GM19239 (cell line): ENCODE measurements around the gene STPG2.
"Not testable (repeated sequence)": the region's sequence is repeated elsewhere in the genome, so short reads cannot be mapped to it uniquely, and the experiment has no call there.

Experiments used
- DNase-seq: peaks from one replicate; pipeline ENCODE4 v3.0.0; 2011; ENCODE audit warnings: low spot score; ENCODE audit not compliant: insufficient read length
- FAIRE-seq: peaks from 2 replicates; lab custom pipeline; 2011; peaks lifted over from hg19 to GRCh38; lab: Jason Lieb, UNC

STPG2 gene

GRCh38 chr4:97953171-97953941, 189.9 kb downstream of the STPG2 start:
- FAIRE-seq: no peak
- no peak for DNase-seq

GRCh38 chr4:97952763-97953162, 190.5 kb downstream of the STPG2 start:
- FAIRE-seq (no peak), DNase-seq (no peak)

GRCh38 chr4:97950836-97951235, 192.4 kb downstream of the STPG2 start:
- FAIRE-seq (no peak), DNase-seq (no peak)

GRCh38 chr4:97942951-97943350, 200.3 kb downstream of the STPG2 start:
- FAIRE-seq (no peak), DNase-seq (no peak)

GRCh38 chr4:97942137-97942536, 201.1 kb downstream of the STPG2 start:
- DNase-seq: no peak
- no peak for FAIRE-seq

GRCh38 chr4:97938141-97938540, 205.1 kb downstream of the STPG2 start:
- DNase-seq (no peak), FAIRE-seq (no peak)

GRCh38 chr4:97924341-97924958, 218.8 kb downstream of the STPG2 start:
- DNase-seq (no peak), FAIRE-seq (no peak)

- FAIRE-seq (no peak), DNase-seq (no peak)
Measured at GRCh38 chr4:97923096-97923495, 220.2 kb downstream of the STPG2 start.

GRCh38 chr4:97917115-97917514, 226.2 kb downstream of the STPG2 start:
- DNase-seq: no peak
- FAIRE-seq: no peak

- no peak for FAIRE-seq
- DNase-seq: no peak
Measured at GRCh38 chr4:97912156-97912555, 231.1 kb downstream of the STPG2 start.

GRCh38 chr4:97911236-97911906, 231.9 kb downstream of the STPG2 start:
- FAIRE-seq (no peak), DNase-seq (no peak)

GRCh38 chr4:97910005-97910404, 233.3 kb downstream of the STPG2 start:
- DNase-seq (no peak), FAIRE-seq (no peak)

GRCh38 chr4:97903436-97904189, 239.7 kb downstream of the STPG2 start:
- not testable (repeated sequence) for FAIRE-seq, DNase-seq

- no peak for DNase-seq
- FAIRE-seq: no peak
Measured at GRCh38 chr4:97900229-97900628, 243.0 kb downstream of the STPG2 start.

GRCh38 chr4:97892592-97893266, 250.5 kb downstream of the STPG2 start:
- FAIRE-seq (no peak), DNase-seq (no peak)

GRCh38 chr4:97879942-97880341, 263.3 kb downstream of the STPG2 start:
- DNase-seq (no peak), FAIRE-seq (no peak)

- FAIRE-seq: no peak
- no peak for DNase-seq
Measured at GRCh38 chr4:97868097-97868496, 275.2 kb downstream of the STPG2 start.

- no peak for FAIRE-seq
- no peak for DNase-seq
Measured at GRCh38 chr4:97867557-97868091, 275.7 kb downstream of the STPG2 start.

GRCh38 chr4:97866821-97867556, 276.3 kb downstream of the STPG2 start:
- DNase-seq (no peak), FAIRE-seq (no peak)
